GM23338 (cell line): ENCODE measurements around the gene CCNF. TPM values are rescaled to one million over a fixed set of nuclear protein-coding genes. Genes with fewer than 3 reads are reported as not detected.

Experiments used
- ATAC-seq: fragments of 200-7000 bp; cut with Tn5 transposase; 3 replicates; pipeline ENCODE4 v1.9.1; 2020
- DNase-seq: peaks from one replicate; pipeline ENCODE4 v3.0.0-alpha.2; 2015; ENCODE audit warnings: low spot score
- H2AFZ ChIP-seq: fragments of 200-600 bp; sonication (generic); 2 replicates; pipeline ENCODE4 v1.8.0; 2016; ENCODE audit warnings: antibody characterized with exemption, mild to moderate bottlenecking, moderate library complexity
- H3F3A ChIP-seq: fragments of 200-600 bp; sonication (generic); replicated peaks from 2 replicates; pipeline ENCODE4 v1.8.0; 2017; ENCODE audit warnings: antibody characterized with exemption, mixed run types, low read depth
- H3K27ac ChIP-seq: fragments of 200-600 bp; sonication (generic); 2 replicates; pipeline ENCODE4 v1.6.1; 2016; ENCODE audit warnings: low read depth
- H3K27me3 ChIP-seq: fragments of 200-600 bp; sonication (generic); 2 replicates; pipeline ENCODE4 v1.8.0; 2016; ENCODE audit warnings: mild to moderate bottlenecking, mixed run types, moderate library complexity; ENCODE audit not compliant: insufficient read depth
- H3K36me3 ChIP-seq: fragments of 200-600 bp; sonication (generic); 2 replicates; pipeline ENCODE4 v1.8.0; 2016; ENCODE audit warnings: mild to moderate bottlenecking; ENCODE audit not compliant: insufficient read depth
- H3K4me1 ChIP-seq: fragments of 200-600 bp; sonication (generic); 2 replicates; pipeline ENCODE4 v1.8.0; 2016; ENCODE audit warnings: mild to moderate bottlenecking, moderate library complexity; ENCODE audit not compliant: insufficient read depth
- H3K4me2 ChIP-seq: fragments of 200-600 bp; sonication (generic); 2 replicates; pipeline ENCODE4 v1.7.1; 2017; ENCODE audit warnings: mixed run types
- H3K4me3 ChIP-seq: fragments of 200-600 bp; sonication (generic); 2 replicates; pipeline ENCODE4 v1.6.1; 2016; ENCODE audit warnings: mixed run types
- H3K79me2 ChIP-seq: fragments of 200-600 bp; sonication (generic); replicated peaks from 2 replicates; pipeline ENCODE4 v1.8.0; 2017; ENCODE audit warnings: mild to moderate bottlenecking; ENCODE audit not compliant: insufficient read depth
- H3K9me2 ChIP-seq: fragments of 200-600 bp; sonication (generic); 2 replicates; pipeline ENCODE4 v1.8.0; 2017; ENCODE audit not compliant: insufficient read depth
- H4K20me1 ChIP-seq: fragments of 200-600 bp; sonication (generic); replicated peaks from 2 replicates; pipeline ENCODE4 v1.8.0; 2017; ENCODE audit warnings: mild to moderate bottlenecking; ENCODE audit not compliant: insufficient read depth
- H3K27ac Mint-ChIP-seq: 2 replicates; pipeline ENCODE4 v1.8.0; 2020; ENCODE audit warnings: inconsistent platforms, mild to moderate bottlenecking, moderate library complexity, mixed read lengths
- H3K27me3 Mint-ChIP-seq: 3 replicates; pipeline ENCODE4 v1.8.0; 2022; ENCODE audit warnings: low read depth, mild to moderate bottlenecking, moderate library complexity, mixed read lengths, inconsistent platforms; ENCODE audit not compliant: insufficient read depth, poor library complexity
- H3K36me3 Mint-ChIP-seq: 3 replicates; pipeline ENCODE4 v1.8.0; 2021; ENCODE audit warnings: low read depth, mild to moderate bottlenecking, inconsistent platforms, moderate library complexity, mixed read lengths
- H3K4me1 Mint-ChIP-seq: 3 replicates; pipeline ENCODE4 v1.8.0; 2020; ENCODE audit warnings: mild to moderate bottlenecking, inconsistent platforms, mixed read lengths
- H3K4me3 Mint-ChIP-seq: 3 replicates; pipeline ENCODE4 v1.8.0; 2021; ENCODE audit warnings: moderate library complexity, mild to moderate bottlenecking, inconsistent platforms, mixed read lengths
- H3K9me3 Mint-ChIP-seq: 3 replicates; pipeline ENCODE4 v1.8.0; 2020; ENCODE audit warnings: moderate library complexity, mild to moderate bottlenecking, inconsistent platforms, mixed read lengths
- CREB1 ChIP-seq: fragments of 250-450 bp; sonication (Bioruptor Pico); IDR thresholded peaks from 2 replicates; pipeline ENCODE4 v1.5.0; 2020; ENCODE audit warnings: low read depth, mild to moderate bottlenecking, moderate library complexity
- CTCF ChIP-seq, 2 experiments: fragments of 200-600 bp in 1 of 2; sonication (generic) in 1 of 2; conservative IDR thresholded peaks; 2 replicates each; pipeline versions ENCODE4 v1.5.1 to v1.6.1; 2016 to 2017; ENCODE audit warnings: antibody characterized with exemption in 2 of 2, low read depth in 2 of 2, mild to moderate bottlenecking in 2 of 2, moderate library complexity in 1 of 2
- ETS1 ChIP-seq: IDR thresholded peaks from 2 replicates; pipeline ENCODE4 v1.6.1; 2016; ENCODE audit warnings: antibody characterized with exemption
- EZH2phosphoT487 ChIP-seq: fragments of 200-600 bp; sonication (generic); IDR thresholded peaks from one replicate; pipeline ENCODE4 v1.8.1; 2018; ENCODE audit warnings: antibody characterized with exemption; ENCODE audit not compliant: unreplicated experiment
- JUNB ChIP-seq: IDR thresholded peaks from one replicate; pipeline ENCODE4 v1.6.1; 2016; ENCODE audit warnings: antibody characterized with exemption; ENCODE audit not compliant: unreplicated experiment
- NANOG ChIP-seq: IDR thresholded peaks from 2 replicates; pipeline ENCODE4 v1.6.1; 2016; ENCODE audit warnings: antibody characterized with exemption, borderline replicate concordance
- POLR2AphosphoS5 ChIP-seq: IDR thresholded peaks from 2 replicates; pipeline ENCODE4 v1.6.1; 2016; ENCODE audit warnings: antibody characterized with exemption, low read depth
- STAT1 ChIP-seq: IDR thresholded peaks from one replicate; pipeline ENCODE4 v1.6.1; 2016; ENCODE audit warnings: antibody characterized with exemption; ENCODE audit not compliant: unreplicated experiment
- ZNF114 ChIP-seq: fragments of 250-450 bp; sonication (Bioruptor Pico); IDR thresholded peaks from 2 replicates; pipeline ENCODE4 v1.5.0; 2020; ENCODE audit warnings: mild to moderate bottlenecking, moderate library complexity
- ZNF331 ChIP-seq: fragments of 250-450 bp; sonication (Bioruptor Pico); IDR thresholded peaks from 2 replicates; pipeline ENCODE4 v1.5.0; 2020; ENCODE audit warnings: low read depth, mild to moderate bottlenecking, moderate library complexity
- ZNF462 ChIP-seq: fragments of 250-450 bp; sonication (Bioruptor Pico); IDR thresholded peaks from 2 replicates; pipeline ENCODE4 v1.5.0; 2020; ENCODE audit warnings: mild to moderate bottlenecking, moderate library complexity
- polyA plus RNA-seq: library from polyadenylated mRNA; unstranded; fragments of >200 nt; fragmentation: Nextera tagmentation; extraction: Ambion mirVana; gene quantifications from 2 replicates; pipeline ENCODE4 v1.2.1, GENCODE V29; 2016
- total RNA-seq: library from RNA; depleted of rRNA; stranded (reverse); fragments of >200 nt; shearing (Covaris generic); gene quantifications from 2 replicates; pipeline ENCODE4 v1.2.3, GENCODE V29; 2014

Gene CCNF
- total and polyA plus RNA-seq, 2 experiments from 2014 or later, result 21.2 to 54.2 TPM

GRCh38 chr16:2475413-2476344 is 46.4 kb downstream of the CCNF start (continued):
- TF ChIP-seq CREB1 (CRISPR knock-in tag) (no peak), JUNB (no peak), EZH2phosphoT487 (no peak), ETS1 (no peak), POLR2AphosphoS5 (no peak)

- Histone ChIP-seq H2AFZ (no peak overlapping the region), H3K36me3 (no peaks in the 10 kb centered on the region), H3F3A (peaks cover 16% of the 10 kb centered on the region), H3K4me2 (peak overlapping the region; percentile 86), H3K27ac (no peak overlapping the region), H4K20me1 (peaks cover 32% of the 10 kb centered on the region), H3K4me3 (peak overlapping the region; percentile 72), H3K9me2 (no peaks in the 10 kb centered on the region), H3K4me1 (peaks cover 8% of the 10 kb centered on the region), H3K27me3 (peaks cover 45% of the 10 kb centered on the region), H3K79me2 (peaks cover 14% of the 10 kb centered on the region)
- no peaks in the 10 kb centered on the region for H3K9me3 Mint-ChIP-seq
- H3K27me3 Mint-ChIP-seq, result peaks cover 34% of the 10 kb centered on the region
- H3K4me1 Mint-ChIP-seq, result peaks cover 10% of the 10 kb centered on the region; the same call in 2 of the 3 replicates
- H3K4me3 Mint-ChIP-seq, result peak overlapping the region; percentile 75
- no peak for DNase-seq
- no peak for ATAC-seq
- no peaks in the 10 kb centered on the region; the same call in 2 of the 3 replicates for H3K36me3 Mint-ChIP-seq
- H3K27ac Mint-ChIP-seq, result no peak overlapping the region
- TF ChIP-seq NANOG (no peak), ZNF331 (CRISPR knock-in tag) (no peak), POLR2AphosphoS5 (no peak), CTCF (conservative IDR thresholded peaks at IDR 0.05; ENCODE audit: low read depth in 2 of 2) (no peak), EZH2phosphoT487 (no peak), STAT1 (no peak), JUNB (no peak), ZNF462 (no peak), ETS1 (no peak), ZNF114 (no peak)
Measured at GRCh38 chr16:2476345-2476720, 47.1 kb downstream of the CCNF start.
